Measurements from ENCODE around the gene RNF180.
"Not testable (repeated sequence)": the region's sequence is repeated elsewhere in the genome, so short reads cannot be mapped to it uniquely, and the experiment has no call there.

RNF180 gene

DNA sequence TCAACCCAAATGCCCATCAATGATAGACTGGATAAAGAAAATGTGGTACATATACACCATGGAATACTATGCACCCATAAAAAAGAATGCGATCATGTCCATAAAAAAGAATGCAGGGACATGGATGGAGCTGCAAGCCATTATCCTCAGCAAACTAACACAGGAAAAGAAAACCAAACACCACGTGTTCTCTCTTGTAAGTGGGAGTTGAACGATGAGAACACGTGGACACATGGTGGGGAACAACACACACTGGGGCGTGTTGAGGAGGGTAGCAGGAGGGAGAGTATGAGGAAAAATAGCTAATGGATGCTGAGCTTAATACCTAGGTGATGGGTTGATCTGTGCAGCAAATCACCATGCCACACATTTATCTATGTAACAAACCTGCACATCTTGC is 233.1 kb downstream of the RNF180 start:
- DNase-seq: not testable (repeated sequence)

DNA sequence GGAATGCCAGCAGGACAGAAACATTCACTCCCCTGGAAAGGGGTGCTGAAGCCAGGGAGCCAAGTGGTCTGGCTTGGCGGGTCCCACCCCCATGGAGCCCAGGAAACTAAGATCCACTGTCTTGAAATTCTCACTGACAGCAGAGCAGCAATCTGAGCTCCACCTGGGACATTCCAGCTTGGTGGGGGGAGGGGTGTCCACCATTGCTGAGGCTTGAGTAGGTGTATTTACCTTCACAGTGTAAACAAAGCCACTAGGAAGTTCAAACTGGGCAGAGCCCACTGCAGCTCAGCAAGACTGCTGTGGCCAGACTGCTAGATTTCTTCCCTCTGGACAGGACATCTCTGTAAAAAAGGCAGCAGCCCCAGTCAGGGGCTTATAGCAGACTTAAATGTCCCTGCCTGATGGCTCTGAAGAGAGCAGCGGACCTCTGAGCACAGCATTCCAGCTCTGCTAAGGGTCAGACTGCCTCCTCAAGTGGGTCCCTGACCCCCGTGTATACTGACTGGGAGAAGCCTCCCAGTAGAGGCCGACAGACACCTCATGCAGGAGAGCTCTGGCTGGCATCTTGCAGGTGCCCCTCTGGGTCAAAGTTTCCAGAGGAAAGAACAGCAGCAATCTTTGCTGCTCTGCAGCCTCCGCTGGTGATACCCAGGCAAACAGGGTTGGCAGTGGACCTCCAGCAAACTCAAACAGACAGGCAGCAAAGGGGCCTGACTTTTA is 241.6 kb downstream of the RNF180 start:
- not testable (repeated sequence) for DNase-seq

DNA sequence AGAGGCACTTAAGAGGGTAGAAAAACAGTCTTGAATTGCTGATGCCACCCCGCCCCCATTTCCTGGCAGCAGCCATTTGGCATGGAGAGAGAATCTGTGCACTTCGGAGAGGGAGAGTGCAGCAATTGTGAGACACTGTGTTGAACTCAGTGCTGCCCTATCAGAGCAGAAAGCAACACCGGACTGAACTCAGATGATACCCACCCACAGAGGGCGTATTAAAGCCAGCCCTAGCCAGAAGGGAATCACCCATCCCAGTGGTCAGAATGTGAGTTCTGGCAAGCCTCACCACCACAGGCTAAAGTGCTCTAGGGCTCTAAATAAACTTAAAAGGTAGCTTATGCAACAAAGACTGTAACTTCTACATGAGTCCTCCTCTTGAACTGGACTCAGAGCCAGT is 251.7 kb downstream of the RNF180 start:
- DNase-seq: no peak

GRCh38 chr5:64418013-64418412 is 252.4 kb downstream of the RNF180 start:
- DNase-seq: no peak

Data from CD4-positive, alpha-beta T cell treated with Interleukin-4 for 4 hours (primary cell).